ENCODE results near the gene ADRA2C.

Gene ADRA2C

GRCh38 chr4:3760346-3760745 is 5.8 kb upstream of the ADRA2C start:
- no peak for DNase-seq (ENCODE audit: extremely low spot score)
- TF ChIP-seq TARDBP (IDR thresholded peaks at IDR 0.05) (no peak), FOXA1 (IDR thresholded peaks at IDR 0.05) (no peak), LEF1 (IDR thresholded peaks at IDR 0.05; ENCODE audit: borderline replicate concordance) (no peak), FOXM1 (IDR thresholded peaks at IDR 0.05; ENCODE audit: borderline replicate concordance) (no peak), FOXK2 (IDR thresholded peaks at IDR 0.05) (no peak), PKNOX1 (IDR thresholded peaks at IDR 0.05) (no peak), CTBP1 (IDR thresholded peaks at IDR 0.05; ENCODE audit: borderline replicate concordance) (no peak), L3MBTL2 (conservative IDR thresholded peaks at IDR 0.05) (no peak), ZNF384 (IDR thresholded peaks at IDR 0.05) (no peak), SP1 (IDR thresholded peaks at IDR 0.05) (no peak)
- ChIA-PET CTCF (no interaction called here), POLR2A (no interaction called here)

GRCh38 chr4:3760841-3761240 is 5.3 kb upstream of the ADRA2C start:
- CTCF ChIA-PET: no interaction called here
- DNase-seq (ENCODE audit: extremely low spot score): no peak
- TF ChIP-seq SUZ12 (IDR thresholded peaks at IDR 0.05) (no peak), ARNT (IDR thresholded peaks at IDR 0.05) (no peak), TARDBP (IDR thresholded peaks at IDR 0.05) (no peak), HDGF (IDR thresholded peaks at IDR 0.05; ENCODE audit: borderline replicate concordance) (no peak), NFRKB (IDR thresholded peaks at IDR 0.05) (no peak), FOXM1 (IDR thresholded peaks at IDR 0.05; ENCODE audit: borderline replicate concordance) (no peak), FOXA1 (IDR thresholded peaks at IDR 0.05) (no peak), ZNF384 (IDR thresholded peaks at IDR 0.05) (no peak), ELF4 (IDR thresholded peaks at IDR 0.05) (no peak)
- POLR2A ChIA-PET: no interaction called here

- no peak for DNase-seq (ENCODE audit: extremely low spot score)
- TF ChIP-seq LEF1 (IDR thresholded peaks at IDR 0.05; ENCODE audit: borderline replicate concordance): no peak
- TF ChIP-seq SP1 (IDR thresholded peaks at IDR 0.05): no peak
- TF ChIP-seq HDGF (IDR thresholded peaks at IDR 0.05; ENCODE audit: borderline replicate concordance): no peak
- TF ChIP-seq SUZ12 (IDR thresholded peaks at IDR 0.05): no peak
- TF ChIP-seq BHLHE40 (IDR thresholded peaks at IDR 0.05; ENCODE audit: borderline replicate concordance): no peak
- no peak for TF ChIP-seq NFRKB (IDR thresholded peaks at IDR 0.05)
- TF ChIP-seq PKNOX1 (IDR thresholded peaks at IDR 0.05): no peak
- no peak for TF ChIP-seq L3MBTL2 (conservative IDR thresholded peaks at IDR 0.05)
- TF ChIP-seq ZNF384 (IDR thresholded peaks at IDR 0.05): no peak
- TF ChIP-seq TARDBP (IDR thresholded peaks at IDR 0.05): no peak
- TF ChIP-seq ELF4 (IDR thresholded peaks at IDR 0.05): no peak
- TF ChIP-seq CTBP1 (IDR thresholded peaks at IDR 0.05; ENCODE audit: borderline replicate concordance): no peak
- no peak for TF ChIP-seq FOXM1 (IDR thresholded peaks at IDR 0.05; ENCODE audit: borderline replicate concordance)
- POLR2A ChIA-PET: no interaction called here
- CTCF ChIA-PET: no interaction called here
Observed at GRCh38 chr4:3762264-3762663, 3.9 kb upstream of the ADRA2C start.

- ChIA-PET CTCF (interaction anchor here (0.8 kb wide), 1 partner anchor 16 kb away, joined by 3 read pairs; no protein-coding TSS in a partner anchor), POLR2A (no interaction called here)
- DNase-seq (ENCODE audit: extremely low spot score): no peak
- TF ChIP-seq LEF1 (IDR thresholded peaks at IDR 0.05; ENCODE audit: borderline replicate concordance) (no peak), SUZ12 (IDR thresholded peaks at IDR 0.05) (no peak), FOXA1 (IDR thresholded peaks at IDR 0.05) (no peak)
Observed at GRCh38 chr4:3762753-3763549, 3.2 kb upstream of the ADRA2C start.

- DNase-seq (ENCODE audit: extremely low spot score): peak; percentile 78
- ChIA-PET CTCF (interaction anchor here (0.5 to 2.7 kb wide), 10 partner anchors 13 to 176 kb away, joined by 3 to 17 read pairs (median 3); no protein-coding TSS in a partner anchor), POLR2A (interaction anchor here (0.8 to 2.6 kb wide), 8 partner anchors 9 to 411 kb away, joined by 3 to 17 read pairs (median 5); no protein-coding TSS in a partner anchor)
- TF ChIP-seq SUZ12 (IDR thresholded peaks at IDR 0.05) (no peak), LEF1 (IDR thresholded peaks at IDR 0.05; ENCODE audit: borderline replicate concordance) (no peak), ELF4 (IDR thresholded peaks at IDR 0.05) (no peak), FOXK2 (IDR thresholded peaks at IDR 0.05) (no peak), HDGF (IDR thresholded peaks at IDR 0.05; ENCODE audit: borderline replicate concordance) (no peak), SP1 (IDR thresholded peaks at IDR 0.05) (no peak), FOXA1 (IDR thresholded peaks at IDR 0.05) (no peak), ARNT (IDR thresholded peaks at IDR 0.05) (no peak), BHLHE40 (IDR thresholded peaks at IDR 0.05; ENCODE audit: borderline replicate concordance) (no peak)
Observed at GRCh38 chr4:3765271-3766035, 732 bp upstream of the ADRA2C start.

GRCh38 chr4:3766785-3767569 is 792 bp downstream of the ADRA2C start:
- CTCF ChIA-PET: interaction anchor here (0.6 to 2.7 kb wide), 2 partner anchors 16 to 23 kb away, joined by 4 to 17 read pairs; no protein-coding TSS in a partner anchor
- DNase-seq (ENCODE audit: extremely low spot score): no peak
- no peak for TF ChIP-seq SUZ12 (IDR thresholded peaks at IDR 0.05)
- TF ChIP-seq FOXK2 (IDR thresholded peaks at IDR 0.05): no peak
- TF ChIP-seq PKNOX1 (IDR thresholded peaks at IDR 0.05): no peak
- POLR2A ChIA-PET: interaction anchor here (0.6 to 2.6 kb wide), 4 partner anchors 13 to 91 kb away, joined by 3 to 17 read pairs (median 8); no protein-coding TSS in a partner anchor
